Measurements from ENCODE around the gene BMS1. TPM values are rescaled to one million over a fixed set of nuclear protein-coding genes. Genes with fewer than 3 reads are reported as not detected.
"Not testable (repeated sequence)": the region's sequence is repeated elsewhere in the genome, so short reads cannot be mapped to it uniquely, and the experiment has no call there.

Gene BMS1
- total and polyA plus RNA-seq, 2 experiments from 2014 or later, result 14.5 to 15.8 TPM

DNA sequence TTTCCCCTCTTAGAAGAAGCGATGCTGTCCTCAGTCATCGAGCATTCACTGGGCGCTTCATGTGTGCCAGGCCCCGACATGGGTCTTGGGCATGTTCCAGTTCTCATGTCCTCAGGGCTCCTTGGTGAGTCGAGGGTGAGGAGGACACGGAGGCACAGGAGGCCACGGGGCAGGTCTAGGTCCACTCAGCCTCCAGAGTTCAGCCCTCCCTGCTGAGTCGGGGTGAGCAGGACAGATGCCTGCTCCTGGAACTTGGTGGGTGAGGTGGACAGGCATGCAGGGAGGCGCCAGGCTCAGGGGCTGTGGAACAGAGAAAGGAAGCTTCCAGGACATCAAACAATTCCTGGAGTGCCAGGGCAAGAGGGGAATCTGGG, 87.4 kb downstream of the BMS1 start:
- Histone ChIP-seq H3K9me3 (ENCODE audit: low read depth) (no peaks in the 10 kb centered on the region), H2AFZ (no peak overlapping the region), H3K9me2 (replicated peaks; ENCODE audit: insufficient read depth) (no peaks in the 10 kb centered on the region), H3K4me3 (no peak overlapping the region), H3K4me1 (ENCODE audit: insufficient read depth) (no peaks in the 10 kb centered on the region), H3K4me2 (no peak overlapping the region), H4K20me1 (ENCODE audit: insufficient read depth, poor library complexity, severe bottlenecking) (no peaks in the 10 kb centered on the region), H3K36me3 (replicated peaks; ENCODE audit: insufficient read depth, low read depth) (no peaks in the 10 kb centered on the region), H3K79me2 (no peaks in the 10 kb centered on the region), H3K27ac (no peak overlapping the region), H3K27me3 (peaks cover 8% of the 10 kb centered on the region)
- DNase-seq (ENCODE audit: low spot score), result no peak
- 86% methylated on average over 9 of the region's 9 CpGs for WGBS (ENCODE audit: low lambda C conversion rate, missing lambda C conversion rate)
- no peak for TF ChIP-seq EZH2phosphoT487 (IDR thresholded peaks at IDR 0.05; ENCODE audit: low read depth, severe bottlenecking, unreplicated experiment)
- TF ChIP-seq EZH2 (IDR thresholded peaks at IDR 0.05; ENCODE audit: borderline replicate concordance), result no peak
- TF ChIP-seq, protein P1, sequence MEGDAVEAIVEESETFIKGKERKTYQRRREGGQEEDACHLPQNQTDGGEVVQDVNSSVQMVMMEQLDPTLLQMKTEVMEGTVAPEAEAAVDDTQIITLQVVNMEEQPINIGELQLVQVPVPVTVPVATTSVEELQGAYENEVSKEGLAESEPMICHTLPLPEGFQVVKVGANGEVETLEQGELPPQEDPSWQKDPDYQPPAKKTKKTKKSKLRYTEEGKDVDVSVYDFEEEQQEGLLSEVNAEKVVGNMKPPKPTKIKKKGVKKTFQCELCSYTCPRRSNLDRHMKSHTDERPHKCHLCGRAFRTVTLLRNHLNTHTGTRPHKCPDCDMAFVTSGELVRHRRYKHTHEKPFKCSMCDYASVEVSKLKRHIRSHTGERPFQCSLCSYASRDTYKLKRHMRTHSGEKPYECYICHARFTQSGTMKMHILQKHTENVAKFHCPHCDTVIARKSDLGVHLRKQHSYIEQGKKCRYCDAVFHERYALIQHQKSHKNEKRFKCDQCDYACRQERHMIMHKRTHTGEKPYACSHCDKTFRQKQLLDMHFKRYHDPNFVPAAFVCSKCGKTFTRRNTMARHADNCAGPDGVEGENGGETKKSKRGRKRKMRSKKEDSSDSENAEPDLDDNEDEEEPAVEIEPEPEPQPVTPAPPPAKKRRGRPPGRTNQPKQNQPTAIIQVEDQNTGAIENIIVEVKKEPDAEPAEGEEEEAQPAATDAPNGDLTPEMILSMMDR (IDR thresholded peaks at IDR 0.05; ENCODE audit: poor library complexity), result no peak

DNA sequence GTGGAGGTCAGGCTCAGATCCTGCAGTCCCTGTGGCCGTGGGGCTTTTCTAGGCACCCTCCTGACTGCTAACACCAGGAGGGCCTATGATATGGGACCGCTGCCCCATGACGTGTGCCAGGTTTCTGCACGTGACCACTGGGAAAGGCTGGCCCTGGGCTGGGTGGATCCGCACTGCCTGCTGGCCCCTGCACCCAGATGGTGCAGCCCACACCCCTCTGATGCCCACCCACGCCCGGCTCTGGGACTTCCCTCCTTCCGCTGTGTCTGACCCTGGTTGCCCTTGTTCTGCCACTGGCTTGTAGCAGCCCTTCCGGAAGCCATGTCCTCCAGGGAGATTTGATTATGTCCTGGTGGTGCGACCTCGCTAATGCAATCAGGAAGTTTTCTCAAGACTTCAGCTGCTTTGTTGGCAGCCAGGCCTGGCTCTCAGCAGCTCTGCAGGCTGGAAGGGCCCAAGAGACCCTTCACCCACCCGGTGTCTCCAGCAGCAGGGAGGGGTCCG, 88.6 kb downstream of the BMS1 start:
- H3K27me3 ChIP-seq; H3K4me2 ChIP-seq; H2AFZ ChIP-seq; H3K4me1 ChIP-seq (ENCODE audit: insufficient read depth); H3K36me3 ChIP-seq (replicated peaks; ENCODE audit: insufficient read depth, low read depth); H3K9me2 ChIP-seq (replicated peaks; ENCODE audit: insufficient read depth); H3K9me3 ChIP-seq (ENCODE audit: low read depth); DNase-seq (ENCODE audit: low spot score); H3K27ac ChIP-seq; H3K4me3 ChIP-seq; H4K20me1 ChIP-seq (ENCODE audit: insufficient read depth, poor library complexity, severe bottlenecking); H3K79me2 ChIP-seq: not testable (repeated sequence)
- WGBS (ENCODE audit: low lambda C conversion rate, missing lambda C conversion rate), result 81% methylated on average over 13 of the region's 13 CpGs

DNA sequence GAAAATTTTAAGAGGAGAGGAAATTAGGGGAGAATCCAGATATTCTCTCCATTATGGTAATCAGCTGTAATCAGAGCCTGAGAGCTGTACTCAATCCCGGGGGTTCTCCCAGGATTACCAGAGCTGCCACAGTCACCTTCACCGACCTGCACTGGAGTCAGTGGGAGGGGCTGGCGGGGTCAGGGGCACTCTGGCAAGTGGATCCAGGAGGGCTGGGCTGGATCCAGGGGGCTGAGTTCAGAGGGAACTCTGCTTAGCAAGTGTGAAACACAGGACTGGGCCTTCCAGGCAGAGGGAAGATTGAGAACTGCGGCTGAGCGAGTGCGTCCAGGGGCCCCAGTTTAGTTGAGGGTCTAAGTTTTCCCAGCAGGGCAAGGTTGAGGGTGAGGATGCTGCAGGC, 89.2 kb downstream of the BMS1 start:
- H3K4me3 ChIP-seq, result no peak overlapping the region
- H4K20me1 ChIP-seq (ENCODE audit: insufficient read depth, poor library complexity, severe bottlenecking), result no peaks in the 10 kb centered on the region
- no peaks in the 10 kb centered on the region for H3K36me3 ChIP-seq (replicated peaks; ENCODE audit: insufficient read depth, low read depth)
- no peaks in the 10 kb centered on the region for H3K4me1 ChIP-seq (ENCODE audit: insufficient read depth)
- no peaks in the 10 kb centered on the region for H3K9me3 ChIP-seq (ENCODE audit: low read depth)
- DNase-seq (ENCODE audit: low spot score), result no peak
- H3K9me2 ChIP-seq (replicated peaks; ENCODE audit: insufficient read depth), result no peaks in the 10 kb centered on the region
- 73% methylated on average over 6 of the region's 6 CpGs for WGBS (ENCODE audit: low lambda C conversion rate, missing lambda C conversion rate)
- TF ChIP-seq, protein P1 (IDR thresholded peaks at IDR 0.05; ENCODE audit: poor library complexity), result no peak
- no peak for TF ChIP-seq EZH2phosphoT487 (IDR thresholded peaks at IDR 0.05; ENCODE audit: low read depth, severe bottlenecking, unreplicated experiment)
- TF ChIP-seq EZH2 (IDR thresholded peaks at IDR 0.05; ENCODE audit: borderline replicate concordance), result no peak
- H3K27ac ChIP-seq, result no peak overlapping the region
- H3K4me2 ChIP-seq, result no peak overlapping the region
- no peaks in the 10 kb centered on the region for H3K79me2 ChIP-seq
- H3K27me3 ChIP-seq, result no peaks in the 10 kb centered on the region
- no peak overlapping the region for H2AFZ ChIP-seq

DNA sequence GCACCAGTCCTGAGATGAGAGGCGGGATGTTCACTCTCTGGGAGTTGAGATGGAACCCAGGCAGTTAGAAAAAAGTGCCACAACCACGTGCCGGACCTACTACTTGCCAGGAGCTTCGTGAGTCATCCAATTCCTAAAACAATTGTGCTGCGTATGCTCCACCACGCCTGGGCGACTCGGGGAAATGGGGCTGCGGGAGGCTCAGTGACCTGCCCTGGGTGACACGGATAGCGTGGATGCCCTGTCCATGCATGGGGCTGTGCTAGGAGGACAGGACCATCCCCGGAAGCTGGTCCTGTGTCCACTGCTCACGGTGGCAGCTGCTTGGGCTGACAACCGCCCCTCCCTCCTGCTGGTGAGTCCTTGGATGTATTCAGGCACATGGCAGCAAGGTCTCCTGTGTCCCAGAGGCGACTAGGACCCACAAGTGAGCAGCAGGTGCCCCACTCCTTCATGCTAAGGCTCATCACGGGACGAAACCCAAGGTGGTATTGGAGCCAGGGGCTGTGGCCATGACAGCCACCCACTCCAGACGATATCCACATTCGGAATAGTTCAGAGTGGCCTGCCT, 90.4 kb downstream of the BMS1 start:
- Histone ChIP-seq H3K4me2 (no peak overlapping the region), H3K9me3 (ENCODE audit: low read depth) (no peaks in the 10 kb centered on the region), H3K27ac (no peak overlapping the region), H3K36me3 (replicated peaks; ENCODE audit: insufficient read depth, low read depth) (no peaks in the 10 kb centered on the region), H2AFZ (no peak overlapping the region), H4K20me1 (ENCODE audit: insufficient read depth, poor library complexity, severe bottlenecking) (no peaks in the 10 kb centered on the region), H3K79me2 (no peaks in the 10 kb centered on the region), H3K4me3 (no peak overlapping the region), H3K9me2 (replicated peaks; ENCODE audit: insufficient read depth) (no peaks in the 10 kb centered on the region), H3K4me1 (ENCODE audit: insufficient read depth) (no peaks in the 10 kb centered on the region), H3K27me3 (no peaks in the 10 kb centered on the region)
- WGBS (ENCODE audit: low lambda C conversion rate, missing lambda C conversion rate), result 92% methylated on average over 16 of the region's 19 CpGs
- no peak for DNase-seq (ENCODE audit: low spot score)
- TF ChIP-seq, protein P1 (IDR thresholded peaks at IDR 0.05; ENCODE audit: poor library complexity), result no peak
- TF ChIP-seq EZH2phosphoT487 (IDR thresholded peaks at IDR 0.05; ENCODE audit: low read depth, severe bottlenecking, unreplicated experiment) (no peak), EZH2 (IDR thresholded peaks at IDR 0.05; ENCODE audit: borderline replicate concordance) (no peak)

All from hepatocyte (in vitro differentiated cells).